IPS-NIHi7 (cell line): Measurements from ENCODE around the gene GNG13.
"Not testable (repeated sequence)": the region's sequence is repeated elsewhere in the genome, so short reads cannot be mapped to it uniquely, and the experiment has no call there.

Experiments
- DNase-seq: peaks from one replicate; pipeline ENCODE4 v3.0.0; 2012; ENCODE audit warnings: mixed read lengths; ENCODE audit errors: extremely low spot score

Gene GNG13

GRCh38 chr16:799948-800833 is at the start of gene GNG13:
Gene GNG13, minus strand, starts transcription at chr16:800734. Its CDS starts 1,657 bp downstream, at chr16:799077.
- DNase-seq: peak; percentile 83

GRCh38 chr16:848510-849253 is 48.1 kb upstream of the GNG13 start:
- DNase-seq: no peak

GRCh38 chr16:847681-848445 is 47.3 kb upstream of the GNG13 start:
- no peak for DNase-seq

GRCh38 chr16:847151-847550 is 46.6 kb upstream of the GNG13 start:
- no peak for DNase-seq

GRCh38 chr16:845351-845745 is 44.8 kb upstream of the GNG13 start:
- no peak for DNase-seq

- no peak for DNase-seq
These were observed 44.3 kb upstream of the GNG13 start for GRCh38 chr16:844638-845350.

- no peak for DNase-seq
These were observed 43.2 kb upstream of the GNG13 start for GRCh38 chr16:843771-844170.

- no peak for DNase-seq
These were observed 42.4 kb upstream of the GNG13 start for GRCh38 chr16:842711-843560.

- no peak for DNase-seq
These were observed 41.5 kb upstream of the GNG13 start for GRCh38 chr16:842061-842476.

- DNase-seq: no peak
These were observed 41.0 kb upstream of the GNG13 start for GRCh38 chr16:841455-842060.

- DNase-seq: no peak
These were observed 40.3 kb upstream of the GNG13 start for GRCh38 chr16:840561-841454.

- no peak for DNase-seq
These were observed 39.3 kb upstream of the GNG13 start for GRCh38 chr16:839643-840408.

GRCh38 chr16:838741-839140 is 38.2 kb upstream of the GNG13 start:
- DNase-seq: no peak

- DNase-seq: not testable (repeated sequence)
These were observed 36.3 kb upstream of the GNG13 start for GRCh38 chr16:836822-837221.

GRCh38 chr16:836221-836620 is 35.7 kb upstream of the GNG13 start:
- no peak for DNase-seq

GRCh38 chr16:835373-835772 is 34.8 kb upstream of the GNG13 start:
- DNase-seq: no peak

- DNase-seq: no peak
These were observed 32.9 kb upstream of the GNG13 start for GRCh38 chr16:833411-833810.

GRCh38 chr16:832652-833336 is 32.3 kb upstream of the GNG13 start:
- no peak for DNase-seq
